HepG2 (cell line): ENCODE results near the gene KCNQ2. TPM values are rescaled to one million over a fixed set of nuclear protein-coding genes. Genes with fewer than 3 reads are reported as not detected.

Experiments
- GLI4 ChIP-seq: sonication (generic); formaldehyde crosslinking; IDR thresholded peaks from 2 replicates; pipeline ENCODE4 v1.5.1; 2020; ENCODE audit warnings: missing genetic modification reagents, mild to moderate bottlenecking, moderate library complexity, borderline replicate concordance
- HDAC6 ChIP-seq: fragments of 200-600 bp; sonication (generic); IDR thresholded peaks from 2 replicates; pipeline ENCODE4 v1.7.0; 2017; ENCODE audit warnings: mild to moderate bottlenecking, antibody characterized with exemption, low read length, low read depth
- NFIB ChIP-seq: sonication (generic); formaldehyde crosslinking; IDR thresholded peaks from 2 replicates; pipeline ENCODE4 v1.9.0; 2021; ENCODE audit warnings: missing genetic modification reagents, mild to moderate bottlenecking, borderline replicate concordance
- PCBP2 ChIP-seq: fragments of 200-400 bp; formaldehyde crosslinking; optimal IDR thresholded peaks from 2 replicates; pipeline ENCODE3; 2018; ENCODE audit warnings: low read length, low read depth; ENCODE audit not compliant: poor library complexity, severe bottlenecking
- SIN3B ChIP-seq: fragments of 150-350 bp; IDR thresholded peaks from 2 replicates; pipeline ENCODE4 v1.6.1; 2014; ENCODE audit warnings: low read length
- ZFP91 ChIP-seq: sonication (generic); formaldehyde crosslinking; IDR thresholded peaks from 2 replicates; pipeline ENCODE4 v1.9.0; 2022; ENCODE audit warnings: missing genetic modification reagents, mild to moderate bottlenecking, borderline replicate concordance
- ZNF207 ChIP-seq: fragments of 450-650 bp; IDR thresholded peaks from 2 replicates; pipeline ENCODE4 v1.6.1; 2016; ENCODE audit warnings: antibody characterized with exemption, borderline replicate concordance
- ZNF234 ChIP-seq: sonication (generic); formaldehyde crosslinking; conservative IDR thresholded peaks from 2 replicates; pipeline ENCODE4 v1.5.1; 2020; ENCODE audit warnings: mild to moderate bottlenecking, missing genetic modification reagents
- ZNF512 ChIP-seq: sonication (generic); formaldehyde crosslinking; IDR thresholded peaks from 2 replicates; pipeline ENCODE4 v1.4.0; 2020; ENCODE audit warnings: mild to moderate bottlenecking, missing genetic modification reagents
- ZNF562 ChIP-seq: sonication (generic); formaldehyde crosslinking; IDR thresholded peaks from 2 replicates; pipeline ENCODE4 v1.8.0; 2022; ENCODE audit warnings: missing genetic modification reagents, borderline replicate concordance
- ZNF563 ChIP-seq: sonication (generic); formaldehyde crosslinking; IDR thresholded peaks from 2 replicates; pipeline ENCODE4 v1.8.0; 2022; ENCODE audit warnings: mild to moderate bottlenecking, moderate library complexity, missing genetic modification reagents
- ZNF83 ChIP-seq: sonication (generic); formaldehyde crosslinking; IDR thresholded peaks from 2 replicates; pipeline ENCODE4 v1.4.0; 2020; ENCODE audit warnings: missing genetic modification reagents, mild to moderate bottlenecking, borderline replicate concordance
- polyA plus RNA-seq, 8 experiments: library from polyadenylated mRNA; depleted of rRNA in 3 of 8; stranded (reverse) in 7 of 8; unstranded in 1 of 8; fragments of >200 nt; fragmentation: Illumina TruSeq in 4 of 8; extraction: Trizol in 4 of 8; gene quantifications; 2 replicates each; pipeline versions ENCODE4 v1.2.1 to v1.2.3, GENCODE V29; 2011 to 2016; ENCODE audit warnings: low read depth in 4 of 8, missing spikeins in 1 of 8, mixed read lengths in 1 of 8; ENCODE audit not compliant: insufficient read depth in 1 of 8
- total RNA-seq, 5 experiments: library from RNA; depleted of rRNA; stranded (reverse); fragments of >200 nt; fragmentation: Illumina TruSeq; extraction: Trizol; gene quantifications; 2 replicates each; pipeline ENCODE4 v1.2.3, GENCODE V29; 2016; ENCODE audit warnings: low read depth in 1 of 5
- TF ChIP-seq, protein P1 (sequence below): sonication (generic); formaldehyde crosslinking; IDR thresholded peaks from 2 replicates; pipeline ENCODE4 v1.9.0; 2021; ENCODE audit warnings: missing genetic modification reagents, borderline replicate concordance
- TF ChIP-seq, protein P2 (sequence below): sonication (generic); formaldehyde crosslinking; IDR thresholded peaks from 2 replicates; pipeline ENCODE4 v1.5.1; 2020; ENCODE audit warnings: missing genetic modification reagents, mild to moderate bottlenecking, borderline replicate concordance
- TF ChIP-seq, protein P3 (sequence below), 2 experiments: sonication (generic) in 1 of 2; formaldehyde crosslinking in 1 of 2; IDR thresholded peaks; 2 replicates each; pipeline versions ENCODE4 v1.4.0 to v1.6.1; 2018 to 2020; ENCODE audit warnings: missing genetic modification reagents in 2 of 2, borderline replicate concordance in 1 of 2, low read depth in 1 of 2, mild to moderate bottlenecking in 1 of 2, missing biosample characterization in 1 of 2
- TF ChIP-seq, protein P4 (sequence below): sonication (generic); formaldehyde crosslinking; IDR thresholded peaks from 2 replicates; pipeline ENCODE4 v1.8.1; 2022; ENCODE audit warnings: mild to moderate bottlenecking, missing genetic modification reagents

The KCNQ2 gene
- total and polyA plus RNA-seq, 2 of the 13 experiments (the other 11 are each of a cell fraction or from before 2014, with no cell fraction given), result not detected

DNA sequence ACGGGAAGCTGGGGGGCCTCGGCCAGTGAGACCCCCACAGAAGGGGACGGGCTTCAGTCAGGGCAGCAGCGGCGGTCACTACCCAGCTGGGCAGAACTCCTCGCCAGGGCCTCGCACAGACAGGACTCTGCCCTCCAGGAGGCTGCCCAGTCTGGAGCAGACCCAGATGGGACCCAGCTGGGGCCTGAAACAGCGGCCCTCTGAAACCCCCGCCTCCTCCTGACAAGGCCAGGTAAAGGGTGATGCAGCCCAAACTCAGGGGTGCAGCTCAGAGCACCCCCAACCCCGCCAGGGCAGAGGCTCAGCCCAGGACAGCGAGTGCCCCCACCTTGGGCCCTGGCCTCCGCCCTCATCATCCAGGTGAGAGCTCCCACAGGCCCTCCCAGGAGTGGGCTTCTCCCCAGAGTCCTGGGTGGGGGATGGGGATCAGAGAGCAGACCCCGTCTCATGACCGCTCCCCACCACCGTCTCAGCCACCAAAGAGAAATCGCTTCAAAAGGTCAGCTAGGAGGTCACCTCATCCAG lies 24.2 kb upstream of the KCNQ2 start (continued):
- TF ChIP-seq ZNF512 (CRISPR knock-in tag), result no peak
- TF ChIP-seq, protein P1, sequence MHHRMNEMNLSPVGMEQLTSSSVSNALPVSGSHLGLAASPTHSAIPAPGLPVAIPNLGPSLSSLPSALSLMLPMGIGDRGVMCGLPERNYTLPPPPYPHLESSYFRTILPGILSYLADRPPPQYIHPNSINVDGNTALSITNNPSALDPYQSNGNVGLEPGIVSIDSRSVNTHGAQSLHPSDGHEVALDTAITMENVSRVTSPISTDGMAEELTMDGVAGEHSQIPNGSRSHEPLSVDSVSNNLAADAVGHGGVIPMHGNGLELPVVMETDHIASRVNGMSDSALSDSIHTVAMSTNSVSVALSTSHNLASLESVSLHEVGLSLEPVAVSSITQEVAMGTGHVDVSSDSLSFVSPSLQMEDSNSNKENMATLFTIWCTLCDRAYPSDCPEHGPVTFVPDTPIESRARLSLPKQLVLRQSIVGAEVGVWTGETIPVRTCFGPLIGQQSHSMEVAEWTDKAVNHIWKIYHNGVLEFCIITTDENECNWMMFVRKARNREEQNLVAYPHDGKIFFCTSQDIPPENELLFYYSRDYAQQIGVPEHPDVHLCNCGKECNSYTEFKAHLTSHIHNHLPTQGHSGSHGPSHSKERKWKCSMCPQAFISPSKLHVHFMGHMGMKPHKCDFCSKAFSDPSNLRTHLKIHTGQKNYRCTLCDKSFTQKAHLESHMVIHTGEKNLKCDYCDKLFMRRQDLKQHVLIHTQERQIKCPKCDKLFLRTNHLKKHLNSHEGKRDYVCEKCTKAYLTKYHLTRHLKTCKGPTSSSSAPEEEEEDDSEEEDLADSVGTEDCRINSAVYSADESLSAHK (CRISPR knock-in tag), result no peak
- no peak for TF ChIP-seq ZNF562 (CRISPR knock-in tag)
- TF ChIP-seq ZFP91 (CRISPR knock-in tag), result no peak
- TF ChIP-seq ZNF563 (CRISPR knock-in tag), result no peak
- TF ChIP-seq, protein P2, sequence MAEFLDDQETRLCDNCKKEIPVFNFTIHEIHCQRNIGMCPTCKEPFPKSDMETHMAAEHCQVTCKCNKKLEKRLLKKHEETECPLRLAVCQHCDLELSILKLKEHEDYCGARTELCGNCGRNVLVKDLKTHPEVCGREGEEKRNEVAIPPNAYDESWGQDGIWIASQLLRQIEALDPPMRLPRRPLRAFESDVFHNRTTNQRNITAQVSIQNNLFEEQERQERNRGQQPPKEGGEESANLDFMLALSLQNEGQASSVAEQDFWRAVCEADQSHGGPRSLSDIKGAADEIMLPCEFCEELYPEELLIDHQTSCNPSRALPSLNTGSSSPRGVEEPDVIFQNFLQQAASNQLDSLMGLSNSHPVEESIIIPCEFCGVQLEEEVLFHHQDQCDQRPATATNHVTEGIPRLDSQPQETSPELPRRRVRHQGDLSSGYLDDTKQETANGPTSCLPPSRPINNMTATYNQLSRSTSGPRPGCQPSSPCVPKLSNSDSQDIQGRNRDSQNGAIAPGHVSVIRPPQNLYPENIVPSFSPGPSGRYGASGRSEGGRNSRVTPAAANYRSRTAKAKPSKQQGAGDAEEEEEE (CRISPR knock-in tag), result no peak
- TF ChIP-seq GLI4 (CRISPR knock-in tag), result no peak
- TF ChIP-seq HDAC6, result no peak
- TF ChIP-seq, protein P3, sequence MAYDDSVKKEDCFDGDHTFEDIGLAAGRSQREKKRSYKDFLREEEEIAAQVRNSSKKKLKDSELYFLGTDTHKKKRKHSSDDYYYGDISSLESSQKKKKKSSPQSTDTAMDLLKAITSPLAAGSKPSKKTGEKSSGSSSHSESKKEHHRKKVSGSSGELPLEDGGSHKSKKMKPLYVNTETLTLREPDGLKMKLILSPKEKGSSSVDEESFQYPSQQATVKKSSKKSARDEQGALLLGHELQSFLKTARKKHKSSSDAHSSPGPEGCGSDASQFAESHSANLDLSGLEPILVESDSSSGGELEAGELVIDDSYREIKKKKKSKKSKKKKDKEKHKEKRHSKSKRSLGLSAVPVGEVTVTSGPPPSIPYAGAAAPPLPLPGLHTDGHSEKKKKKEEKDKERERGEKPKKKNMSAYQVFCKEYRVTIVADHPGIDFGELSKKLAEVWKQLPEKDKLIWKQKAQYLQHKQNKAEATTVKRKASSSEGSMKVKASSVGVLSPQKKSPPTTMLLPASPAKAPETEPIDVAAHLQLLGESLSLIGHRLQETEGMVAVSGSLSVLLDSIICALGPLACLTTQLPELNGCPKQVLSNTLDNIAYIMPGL (CRISPR knock-in tag; IDR thresholded peaks at IDR 0.05; ENCODE audit: borderline replicate concordance in 1 of 2, low read depth in 1 of 2), result no peak
- TF ChIP-seq ZNF234 (CRISPR knock-in tag), result no peak
- TF ChIP-seq ZNF83 (CRISPR knock-in tag), result no peak
- 0 out of 2 replicates have a peak, but pooled peaks have one; percentile 72 for TF ChIP-seq NFIB
- TF ChIP-seq, protein P4, sequence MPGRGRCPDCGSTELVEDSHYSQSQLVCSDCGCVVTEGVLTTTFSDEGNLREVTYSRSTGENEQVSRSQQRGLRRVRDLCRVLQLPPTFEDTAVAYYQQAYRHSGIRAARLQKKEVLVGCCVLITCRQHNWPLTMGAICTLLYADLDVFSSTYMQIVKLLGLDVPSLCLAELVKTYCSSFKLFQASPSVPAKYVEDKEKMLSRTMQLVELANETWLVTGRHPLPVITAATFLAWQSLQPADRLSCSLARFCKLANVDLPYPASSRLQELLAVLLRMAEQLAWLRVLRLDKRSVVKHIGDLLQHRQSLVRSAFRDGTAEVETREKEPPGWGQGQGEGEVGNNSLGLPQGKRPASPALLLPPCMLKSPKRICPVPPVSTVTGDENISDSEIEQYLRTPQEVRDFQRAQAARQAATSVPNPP (CRISPR knock-in tag), result no peak
- no peak for TF ChIP-seq PCBP2
- no peak for TF ChIP-seq SIN3B
- TF ChIP-seq ZNF207, result no peak
